CD4-positive, alpha-beta T cell treated with Interleukin-4 for 1 hour (primary cell): ENCODE results near the gene HYAL3.
"Not testable (repeated sequence)": the region's sequence is repeated elsewhere in the genome, so short reads cannot be mapped to it uniquely, and the experiment has no call there.

Source experiments
- DNase-seq, 2 donors: peaks; one replicate each; pipeline ENCODE4 v3.0.0-alpha.2; 2020 to 2022

HYAL3 gene

DNA sequence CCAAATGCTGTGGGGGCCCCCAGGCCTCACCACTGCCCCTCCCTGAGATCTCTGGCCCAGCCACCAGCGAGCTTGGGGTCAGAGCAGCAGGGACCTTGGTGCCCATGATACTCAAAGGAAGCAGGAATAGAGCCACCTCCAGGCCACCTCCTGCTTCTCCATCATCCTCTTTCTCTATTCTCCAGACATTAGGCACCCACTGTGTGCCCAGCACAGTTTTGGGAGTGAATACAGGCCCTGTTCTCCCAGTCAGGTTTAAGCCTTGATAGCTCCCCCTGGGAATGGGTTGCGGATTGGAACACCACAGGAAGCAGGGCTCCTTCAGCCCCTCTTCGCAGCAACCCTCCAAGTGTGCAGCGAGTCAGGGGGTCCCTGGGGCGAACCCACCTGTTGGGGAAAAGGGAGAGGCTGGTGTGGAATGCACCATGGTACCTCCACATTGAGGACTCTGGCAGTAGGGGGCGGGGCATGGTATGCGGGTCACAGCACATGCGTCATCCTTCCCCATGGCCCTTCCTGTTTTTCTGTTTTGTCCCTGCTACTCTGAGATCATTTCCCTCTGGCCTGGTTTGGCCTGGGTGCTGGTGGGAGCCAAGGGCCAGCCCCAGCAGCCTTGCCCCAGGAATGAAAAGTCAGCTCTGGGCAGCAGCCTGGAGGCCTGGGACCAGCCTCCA lies 44.5 kb downstream of the HYAL3 start:
- peak in 1 of 2 donors; percentile 70 for DNase-seq

DNA sequence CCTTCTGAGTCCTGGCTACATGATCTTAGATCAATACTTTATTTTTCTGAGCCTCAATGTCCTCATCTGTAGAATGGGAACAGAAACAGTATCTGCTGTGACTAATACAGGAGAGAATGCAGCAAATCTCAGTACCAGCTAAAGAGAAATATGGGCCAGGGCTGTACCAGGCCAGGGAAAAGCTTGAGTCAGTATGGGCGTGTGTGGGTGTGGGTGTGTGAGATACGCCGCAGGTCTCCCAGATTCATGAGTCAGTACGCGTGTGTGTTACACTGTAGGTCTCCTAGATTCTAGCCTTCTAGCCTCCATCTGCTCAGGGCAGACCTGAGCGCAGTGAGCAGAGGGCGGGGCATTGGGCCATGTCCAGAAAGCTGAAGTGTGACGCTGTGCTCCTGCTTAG lies 48.0 kb downstream of the HYAL3 start:
- DNase-seq: no peak

GRCh38 chr3:50250514-50250913 lies 48.7 kb downstream of the HYAL3 start:
- no peak for DNase-seq

DNA sequence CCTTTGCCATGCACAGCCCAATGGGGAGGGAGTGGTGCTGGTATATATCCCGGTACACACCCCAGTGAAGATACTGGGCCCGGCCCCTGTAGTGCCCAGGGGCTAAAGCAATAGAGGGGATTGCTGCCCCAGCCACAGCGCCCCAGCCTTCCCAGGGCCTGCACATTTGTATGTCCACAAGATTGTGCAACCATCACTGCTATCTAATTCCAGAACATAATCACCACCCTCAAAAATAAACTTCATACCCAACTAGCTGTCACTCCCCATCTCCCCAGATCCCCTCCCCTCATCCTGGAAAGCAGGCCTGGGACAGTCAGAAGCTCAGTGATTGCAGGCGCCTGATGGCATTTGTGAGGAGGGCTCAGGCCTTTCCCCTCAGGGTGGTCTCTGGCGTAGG lies 49.7 kb downstream of the HYAL3 start:
- DNase-seq: no peak

GRCh38 chr3:50248387-50248786 lies 50.8 kb downstream of the HYAL3 start:
- no peak for DNase-seq

- DNase-seq: peak; percentile 82 to 86
These were observed 52.7 kb downstream of the HYAL3 start for GRCh38 chr3:50246517-50246954.

DNA sequence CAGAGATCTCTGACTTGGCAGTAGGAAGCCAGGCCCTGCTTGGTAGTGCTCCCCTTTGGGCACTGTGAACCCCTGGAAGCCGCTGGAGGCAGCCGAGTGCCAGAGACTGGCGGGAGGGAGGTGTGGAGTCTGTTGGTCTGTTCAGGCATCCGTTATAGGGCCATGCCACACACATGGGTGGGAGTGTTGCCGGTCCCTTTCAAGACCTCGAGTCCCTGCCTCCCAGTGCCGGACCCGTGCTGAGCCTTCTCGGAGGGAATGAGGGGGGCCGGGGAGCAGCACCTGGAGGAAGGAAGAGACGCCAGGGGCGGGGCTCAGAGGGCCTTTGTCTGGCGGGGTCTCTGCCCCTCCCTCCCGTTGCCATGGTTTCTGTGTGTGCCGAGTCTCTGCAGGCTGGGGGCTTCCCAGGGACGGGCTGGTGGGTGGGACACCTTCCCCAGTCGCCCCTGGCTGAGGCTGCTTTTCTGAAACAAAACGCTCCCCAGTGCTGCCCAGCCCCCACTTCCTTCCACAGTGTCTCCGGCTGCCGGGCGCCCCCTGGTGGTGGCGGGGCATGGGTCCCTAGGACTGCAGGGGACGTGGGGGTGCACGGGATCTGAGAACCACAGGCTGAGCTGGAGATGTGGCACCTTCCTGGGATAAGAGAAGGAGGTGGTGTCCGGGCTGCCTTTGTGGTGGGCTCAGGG lies 53.2 kb downstream of the HYAL3 start:
- DNase-seq: peak; percentile 91 to 93

DNA sequence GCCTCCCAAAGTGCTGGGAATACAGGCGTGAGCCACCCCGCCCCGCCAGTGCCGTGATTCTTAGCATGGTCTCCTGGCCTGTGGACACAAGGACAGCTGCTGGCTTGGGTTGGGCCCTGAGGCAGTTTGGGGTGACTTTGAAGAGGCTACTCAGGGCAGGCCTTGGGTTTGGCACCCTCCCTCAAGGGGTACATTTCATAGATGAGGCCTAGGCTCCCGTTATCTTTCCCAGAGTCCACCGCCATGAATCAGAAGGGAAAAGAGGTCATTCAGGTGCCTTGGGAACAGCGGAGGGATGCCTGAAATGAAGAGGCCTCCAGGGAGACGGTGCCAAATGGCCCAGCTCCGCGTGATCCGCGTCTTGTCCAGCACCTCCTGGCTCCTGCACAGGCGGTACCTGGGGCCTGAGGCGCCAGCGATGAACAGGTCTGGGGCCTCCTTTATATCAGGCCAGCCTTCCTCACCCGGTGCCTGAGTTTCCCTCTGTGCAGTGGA lies 53.9 kb downstream of the HYAL3 start:
- no peak for DNase-seq

GRCh38 chr3:50244813-50245212 lies 54.4 kb downstream of the HYAL3 start:
- DNase-seq: not testable (repeated sequence)

DNA sequence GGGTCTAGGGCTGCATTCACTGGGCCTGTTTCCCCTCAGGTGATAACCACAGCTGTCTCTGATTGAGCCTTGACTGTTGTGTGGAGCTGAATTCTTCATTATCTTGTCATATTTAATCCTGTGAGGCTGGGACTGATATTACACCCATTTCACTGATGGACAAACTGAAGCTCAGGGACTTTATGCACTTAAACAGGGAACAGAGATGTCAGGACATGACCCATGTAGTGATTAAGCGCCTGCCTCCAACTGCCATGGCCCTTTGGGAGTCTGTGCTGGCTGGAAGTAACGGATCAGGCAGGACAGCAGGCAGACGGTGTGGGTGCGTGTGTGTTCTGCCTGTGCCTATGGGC lies 55.7 kb downstream of the HYAL3 start:
- DNase-seq: no peak

GRCh38 chr3:50242851-50243542 lies 56.2 kb downstream of the HYAL3 start:
- peak; percentile 49 to 86 for DNase-seq
